DOHH2 (cell line): Measurements from ENCODE around the gene ZNF208.

Experiments used
- H3F3A ChIP-seq: fragments of 200-600 bp; sonication (generic), shearing (Covaris generic); 2 replicates; pipeline ENCODE4 v1.6.0; 2016; ENCODE audit warnings: antibody characterized with exemption, mild to moderate bottlenecking; ENCODE audit not compliant: control insufficient read depth, insufficient read depth
- H3K27ac ChIP-seq: fragments of 200-600 bp; sonication (generic); 2 replicates; pipeline ENCODE4 v1.5.1; 2014; ENCODE audit warnings: low read depth, mild to moderate bottlenecking, low read length, moderate library complexity
- H3K27me3 ChIP-seq: fragments of 200-600 bp; sonication (generic); 2 replicates; pipeline ENCODE4 v1.6.1; 2014; ENCODE audit warnings: mild to moderate bottlenecking, low read length, mixed read lengths; ENCODE audit not compliant: control insufficient read depth
- H3K36me3 ChIP-seq: fragments of 200-600 bp; sonication (generic); 2 replicates; pipeline ENCODE4 v1.6.1; 2014; ENCODE audit warnings: mild to moderate bottlenecking, low read length, moderate library complexity, mixed read lengths; ENCODE audit not compliant: control insufficient read depth
- H3K4me1 ChIP-seq: fragments of 200-600 bp; sonication (generic); 2 replicates; pipeline ENCODE4 v1.6.1; 2014; ENCODE audit warnings: mild to moderate bottlenecking, low read length, mixed read lengths; ENCODE audit not compliant: control insufficient read depth
- H3K4me2 ChIP-seq: fragments of 200-600 bp; sonication (generic); 2 replicates; pipeline ENCODE4 v1.6.0; 2014; ENCODE audit warnings: mild to moderate bottlenecking, low read length, moderate library complexity
- H3K4me3 ChIP-seq: fragments of 200-600 bp; sonication (generic); 2 replicates; pipeline ENCODE4 v1.5.1; 2014; ENCODE audit warnings: mild to moderate bottlenecking, low read length, mixed read lengths
- H3K79me2 ChIP-seq: fragments of 200-600 bp; sonication (generic); 2 replicates; pipeline ENCODE4 v1.6.1; 2014; ENCODE audit warnings: mild to moderate bottlenecking, low read length, mixed read lengths; ENCODE audit not compliant: control insufficient read depth
- H3K9me2 ChIP-seq: fragments of 200-600 bp; sonication (generic); replicated peaks from 2 replicates; pipeline ENCODE4 v1.6.1; 2014; ENCODE audit warnings: mild to moderate bottlenecking, low read length, mixed read lengths; ENCODE audit not compliant: control insufficient read depth
- H3K9me3 ChIP-seq: fragments of 200-600 bp; sonication (generic); 2 replicates; pipeline ENCODE4 v1.6.1; 2014; ENCODE audit warnings: antibody characterized with exemption, low read length, mixed read lengths; ENCODE audit not compliant: control insufficient read depth, insufficient read depth
- H4K20me1 ChIP-seq: fragments of 200-600 bp; sonication (generic); 2 replicates; pipeline ENCODE4 v1.6.0; 2014; ENCODE audit warnings: low read depth, mild to moderate bottlenecking, antibody characterized with exemption, low read length, moderate library complexity; ENCODE audit not compliant: control insufficient read depth, insufficient read depth
- EZH2phosphoT487 ChIP-seq: fragments of 200-600 bp; sonication (generic); IDR thresholded peaks from 2 replicates; pipeline ENCODE4 v1.6.1; 2017; ENCODE audit warnings: borderline replicate concordance, mild to moderate bottlenecking, antibody characterized with exemption, low read length, moderate library complexity, mixed read lengths
- TF ChIP-seq, protein P1 (sequence below): fragments of 200-600 bp; sonication (generic); IDR thresholded peaks from one replicate; pipeline ENCODE4 v1.5.1; 2014; ENCODE audit warnings: antibody characterized with exemption, mild to moderate bottlenecking, low read depth, low read length; ENCODE audit not compliant: poor library complexity, severe bottlenecking

The ZNF208 gene

DNA sequence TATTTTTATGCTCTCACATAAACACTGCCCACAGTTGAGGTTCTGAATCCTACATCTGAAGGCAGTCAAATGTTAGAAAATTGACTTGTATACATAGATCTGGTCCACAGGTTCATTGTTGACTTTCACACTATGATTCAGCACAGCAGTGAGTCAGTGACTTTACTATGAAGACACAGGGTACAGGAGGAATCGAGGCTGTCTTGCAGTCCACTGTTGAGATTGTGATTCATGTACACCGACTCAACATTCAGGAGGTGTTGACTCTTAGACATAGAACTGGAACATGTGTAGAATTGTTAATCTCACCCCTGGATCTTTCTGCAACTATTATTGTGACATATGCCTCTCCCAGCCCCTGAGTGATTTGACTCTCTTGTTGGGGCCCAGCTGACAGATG is 100.4 kb downstream of the ZNF208 start:
- no peak overlapping the region for H3K4me2 ChIP-seq
- H3K9me2 ChIP-seq: no peaks in the 10 kb centered on the region
- no peaks in the 10 kb centered on the region for H3K4me1 ChIP-seq
- no peaks in the 10 kb centered on the region for H4K20me1 ChIP-seq
- H3K36me3 ChIP-seq: no peaks in the 10 kb centered on the region
- no peak overlapping the region for H3K27ac ChIP-seq
- no peaks in the 10 kb centered on the region for H3F3A ChIP-seq
- H3K79me2 ChIP-seq: no peaks in the 10 kb centered on the region
- H3K9me3 ChIP-seq: peaks cover 7% of the 10 kb centered on the region; the same call in 1 of the 2 replicates
- TF ChIP-seq EZH2phosphoT487: no peak
- TF ChIP-seq, protein P1, sequence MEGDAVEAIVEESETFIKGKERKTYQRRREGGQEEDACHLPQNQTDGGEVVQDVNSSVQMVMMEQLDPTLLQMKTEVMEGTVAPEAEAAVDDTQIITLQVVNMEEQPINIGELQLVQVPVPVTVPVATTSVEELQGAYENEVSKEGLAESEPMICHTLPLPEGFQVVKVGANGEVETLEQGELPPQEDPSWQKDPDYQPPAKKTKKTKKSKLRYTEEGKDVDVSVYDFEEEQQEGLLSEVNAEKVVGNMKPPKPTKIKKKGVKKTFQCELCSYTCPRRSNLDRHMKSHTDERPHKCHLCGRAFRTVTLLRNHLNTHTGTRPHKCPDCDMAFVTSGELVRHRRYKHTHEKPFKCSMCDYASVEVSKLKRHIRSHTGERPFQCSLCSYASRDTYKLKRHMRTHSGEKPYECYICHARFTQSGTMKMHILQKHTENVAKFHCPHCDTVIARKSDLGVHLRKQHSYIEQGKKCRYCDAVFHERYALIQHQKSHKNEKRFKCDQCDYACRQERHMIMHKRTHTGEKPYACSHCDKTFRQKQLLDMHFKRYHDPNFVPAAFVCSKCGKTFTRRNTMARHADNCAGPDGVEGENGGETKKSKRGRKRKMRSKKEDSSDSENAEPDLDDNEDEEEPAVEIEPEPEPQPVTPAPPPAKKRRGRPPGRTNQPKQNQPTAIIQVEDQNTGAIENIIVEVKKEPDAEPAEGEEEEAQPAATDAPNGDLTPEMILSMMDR: no peak
- no peaks in the 10 kb centered on the region for H3K27me3 ChIP-seq
- no peak overlapping the region for H3K4me3 ChIP-seq

DNA sequence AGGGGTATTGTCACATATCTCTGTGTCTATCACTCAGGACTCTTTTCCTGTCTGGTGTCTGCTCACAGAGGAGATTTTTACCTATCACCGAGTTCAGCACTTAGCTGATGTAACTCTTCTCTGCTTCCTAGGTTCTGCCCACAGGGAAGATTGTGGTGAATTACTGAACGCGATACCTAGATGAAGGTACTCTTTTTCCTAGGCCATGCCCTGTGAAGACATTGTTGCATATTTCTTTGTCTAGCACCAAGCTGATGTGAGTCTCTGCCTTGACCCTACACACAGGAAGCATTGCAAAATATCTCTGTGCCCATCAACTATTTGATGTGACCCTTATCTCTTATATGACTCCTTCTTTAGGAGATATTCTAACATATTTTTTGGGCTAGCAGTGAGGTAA is 102.7 kb downstream of the ZNF208 start:
- Histone ChIP-seq H3K9me2 (no peaks in the 10 kb centered on the region), H3K27ac (no peak overlapping the region), H3K4me3 (no peak overlapping the region), H3F3A (no peaks in the 10 kb centered on the region), H3K4me1 (no peaks in the 10 kb centered on the region), H3K4me2 (no peak overlapping the region), H3K27me3 (no peaks in the 10 kb centered on the region), H3K36me3 (no peaks in the 10 kb centered on the region), H4K20me1 (no peaks in the 10 kb centered on the region), H3K9me3 (peaks cover 7% of the 10 kb centered on the region; the same call in 1 of the 2 replicates), H3K79me2 (no peaks in the 10 kb centered on the region)
- TF ChIP-seq, protein P1: no peak
- no peak for TF ChIP-seq EZH2phosphoT487

DNA sequence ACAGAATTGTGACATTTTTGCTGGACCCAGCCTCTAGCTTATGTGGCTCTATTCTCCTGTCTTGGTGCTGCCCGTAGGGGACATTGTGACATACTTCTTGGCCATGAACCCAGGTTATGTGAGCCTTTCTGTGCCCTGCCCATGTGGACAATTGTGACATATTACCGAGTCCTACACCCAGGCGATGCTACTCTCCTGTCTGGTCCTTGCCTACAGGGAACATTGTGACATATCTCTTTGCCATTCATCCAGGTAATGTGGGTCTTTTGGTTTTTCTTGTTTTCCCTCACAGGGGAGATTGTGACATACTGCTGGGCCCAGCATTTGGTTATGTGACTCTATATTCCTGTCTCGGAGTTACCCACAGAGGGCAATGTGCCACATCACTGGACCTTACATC is 103.2 kb downstream of the ZNF208 start:
- no peaks in the 10 kb centered on the region for H3F3A ChIP-seq
- no peaks in the 10 kb centered on the region for H4K20me1 ChIP-seq
- H3K27me3 ChIP-seq: no peaks in the 10 kb centered on the region
- no peak overlapping the region for H3K4me3 ChIP-seq
- H3K9me3 ChIP-seq: peaks cover 5% of the 10 kb centered on the region; the same call in 1 of the 2 replicates
- TF ChIP-seq EZH2phosphoT487: no peak
- TF ChIP-seq, protein P1: no peak
- no peaks in the 10 kb centered on the region for H3K36me3 ChIP-seq
- no peaks in the 10 kb centered on the region for H3K9me2 ChIP-seq
- no peak overlapping the region for H3K4me2 ChIP-seq
- H3K27ac ChIP-seq: no peak overlapping the region
- no peaks in the 10 kb centered on the region for H3K4me1 ChIP-seq
- no peaks in the 10 kb centered on the region for H3K79me2 ChIP-seq

DNA sequence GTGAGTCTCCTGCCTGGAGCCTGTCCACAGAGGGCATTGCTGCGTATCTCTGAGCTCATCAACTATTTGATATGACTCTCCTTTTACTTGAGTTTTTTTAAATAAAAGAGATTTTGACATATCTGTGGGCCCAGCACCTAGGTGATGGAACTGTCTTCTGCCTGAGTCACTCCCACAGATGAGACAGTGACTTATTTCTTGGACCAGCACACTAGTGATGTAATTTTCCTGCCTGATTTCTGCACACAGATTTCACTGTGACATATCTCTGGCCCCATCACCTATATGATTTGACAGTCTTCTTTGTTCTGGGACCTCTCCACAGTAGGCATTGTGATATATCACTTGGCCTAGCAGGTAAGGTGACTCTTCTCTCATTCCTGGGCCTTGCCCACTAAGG is 108.2 kb downstream of the ZNF208 start:
- H3K4me3 ChIP-seq: no peak overlapping the region
- no peaks in the 10 kb centered on the region for H3K79me2 ChIP-seq
- no peak overlapping the region for H3K4me2 ChIP-seq
- H4K20me1 ChIP-seq: no peaks in the 10 kb centered on the region
- no peaks in the 10 kb centered on the region for H3K36me3 ChIP-seq
- H3K4me1 ChIP-seq: no peaks in the 10 kb centered on the region
- H3K9me3 ChIP-seq: peaks cover 11% of the 10 kb centered on the region; the same call in 1 of the 2 replicates
- TF ChIP-seq, protein P1: no peak
- no peak for TF ChIP-seq EZH2phosphoT487
- no peaks in the 10 kb centered on the region for H3K27me3 ChIP-seq
- no peak overlapping the region for H3K27ac ChIP-seq
- no peaks in the 10 kb centered on the region for H3F3A ChIP-seq
- H3K9me2 ChIP-seq: no peaks in the 10 kb centered on the region
